Liver (tissue), 9 donors: ENCODE data around the gene TSTD1. TPM values are rescaled to one million over a fixed set of nuclear protein-coding genes. Genes with fewer than 3 reads are reported as not detected.

Experiments used
- DNase-seq: peaks from one replicate; pipeline ENCODE4 v3.0.0-alpha.2; 2017; ENCODE audit warnings: low spot score
- H3K27ac ChIP-seq, 2 donors: one replicate each; pipeline ENCODE4 v1.7.0; 2013; ENCODE audit warnings: inconsistent platforms in 2 of 2, low read length in 2 of 2, control low read depth in 1 of 2, low read depth in 1 of 2, mild to moderate bottlenecking in 1 of 2
- H3K27me3 ChIP-seq, 4 donors: one replicate each; pipeline versions ENCODE4 v1.6.1 to v1.7.0; 2013; ENCODE audit warnings: low read length in 3 of 4, inconsistent platforms in 1 of 4, mild to moderate bottlenecking in 1 of 4, moderate library complexity in 1 of 4; ENCODE audit not compliant: control insufficient read depth in 4 of 4, insufficient read depth in 4 of 4
- H3K36me3 ChIP-seq, 4 donors: one replicate each; pipeline versions ENCODE4 v1.6.1 to v1.7.0; 2013; ENCODE audit warnings: low read length in 3 of 4, mild to moderate bottlenecking in 3 of 4, low read depth in 1 of 4, moderate library complexity in 1 of 4; ENCODE audit not compliant: control insufficient read depth in 4 of 4, insufficient read depth in 3 of 4
- H3K4me1 ChIP-seq, 4 donors: one replicate each; pipeline versions ENCODE4 v1.6.1 to v1.7.0; 2013; ENCODE audit warnings: low read length in 3 of 4, mild to moderate bottlenecking in 3 of 4, moderate library complexity in 1 of 4; ENCODE audit not compliant: control insufficient read depth in 4 of 4, insufficient read depth in 4 of 4
- H3K4me3 ChIP-seq, 3 donors: one replicate each; pipeline versions ENCODE4 v1.6.1 to v1.7.0; 2013; ENCODE audit warnings: low read length in 3 of 3, control low read depth in 1 of 3, low read depth in 1 of 3, mild to moderate bottlenecking in 1 of 3
- H3K9ac ChIP-seq, 2 donors: one replicate each; pipeline ENCODE4 v1.7.0; 2013; ENCODE audit warnings: low read length in 2 of 2, mild to moderate bottlenecking in 2 of 2, moderate library complexity in 2 of 2, control low read depth in 1 of 2, low read depth in 1 of 2
- H3K9me3 ChIP-seq, 4 donors: one replicate each; pipeline versions ENCODE4 v1.6.1 to v1.7.0; 2013; ENCODE audit warnings: low read length in 3 of 4; ENCODE audit not compliant: control insufficient read depth in 4 of 4
- EGR1 ChIP-seq, 2 donors: IDR thresholded peaks; 2 replicates each; pipeline ENCODE4 v1.6.1; 2016 to 2018; ENCODE audit warnings: antibody characterized with exemption in 2 of 2, low read depth in 2 of 2
- FOXA1 ChIP-seq: IDR thresholded peaks from 2 replicates; pipeline ENCODE4 v1.6.1; 2016; ENCODE audit warnings: antibody characterized with exemption
- FOXA2 ChIP-seq: IDR thresholded peaks from 2 replicates; pipeline ENCODE4 v1.6.1; 2016; ENCODE audit warnings: antibody characterized with exemption
- GABPA ChIP-seq, 2 donors: IDR thresholded peaks in 1 of 2; conservative IDR thresholded peaks in 1 of 2; 2 replicates each; pipeline ENCODE4 v1.6.1; 2016; ENCODE audit warnings: antibody characterized with exemption in 2 of 2, mild to moderate bottlenecking in 1 of 2, moderate library complexity in 1 of 2
- HNF4A ChIP-seq, 2 donors: conservative IDR thresholded peaks; 2 replicates each; pipeline ENCODE4 v1.6.1; 2016; ENCODE audit warnings: antibody characterized with exemption in 2 of 2, mild to moderate bottlenecking in 2 of 2
- HNF4G ChIP-seq: IDR thresholded peaks from 2 replicates; pipeline ENCODE4 v1.6.1; 2016; ENCODE audit warnings: antibody characterized with exemption
- JUND ChIP-seq, 2 donors: IDR thresholded peaks; 2 replicates each; pipeline ENCODE4 v1.6.1; 2016; ENCODE audit warnings: antibody characterized with exemption in 2 of 2
- NR2F2 ChIP-seq: IDR thresholded peaks from 2 replicates; pipeline ENCODE4 v1.6.1; 2016; ENCODE audit warnings: antibody characterized with exemption
- RAD21 ChIP-seq, 2 donors: IDR thresholded peaks; 2 replicates each; pipeline ENCODE4 v1.6.1; 2016; ENCODE audit warnings: antibody characterized with exemption in 2 of 2, mild to moderate bottlenecking in 2 of 2
- SP1 ChIP-seq: IDR thresholded peaks from 2 replicates; pipeline ENCODE4 v1.6.1; 2018; ENCODE audit warnings: antibody characterized with exemption, mild to moderate bottlenecking
- TAF1 ChIP-seq: conservative IDR thresholded peaks from 2 replicates; pipeline ENCODE4 v1.6.1; 2016; ENCODE audit warnings: antibody characterized with exemption, mild to moderate bottlenecking
- YY1 ChIP-seq: IDR thresholded peaks from 2 replicates; pipeline ENCODE4 v1.6.1; 2016; ENCODE audit warnings: antibody characterized with exemption, mild to moderate bottlenecking
- WGBS: extraction: QIAGEN DNeasy Blood & Tissue Kit; methylation state at CpG from one replicate; pipeline ENCODE4 v1.1.7; 2013; 5-methylcytosine and 5-hydroxymethylcytosine counted together
- polyA plus RNA-seq, 2 donors: library from polyadenylated mRNA; stranded (reverse) in 1 of 2; unstranded in 1 of 2; fragments of 200-250 nt in 1 of 2; fragments of >200 nt in 1 of 2; fragmentation: Nextera tagmentation in 1 of 2; extraction: Ambion mirVana in 1 of 2; gene quantifications; one replicate each; pipeline versions ENCODE4 v1.2.1 to v1.2.3, GENCODE V29; 2013 to 2015
- total RNA-seq, 2 donors: library from RNA; depleted of rRNA; stranded (reverse); fragments of >200 nt; gene quantifications; one replicate each; pipeline ENCODE4 v1.2.3, GENCODE V29; 2014
- TF ChIP-seq, protein P1 (sequence below): IDR thresholded peaks from 2 replicates; pipeline ENCODE4 v1.6.1; 2016; ENCODE audit warnings: antibody characterized with exemption
- TF ChIP-seq, protein P2 (sequence below): IDR thresholded peaks from 2 replicates; pipeline ENCODE4 v1.6.1; 2016; ENCODE audit warnings: antibody characterized with exemption
- TF ChIP-seq, protein P3 (sequence below): fragments of 150-350 bp; IDR thresholded peaks from 2 replicates; pipeline ENCODE4 v1.5.1; 2017; ENCODE audit warnings: improper control_type of control experiment, low read depth, low read length; ENCODE audit not compliant: missing input control
- TF ChIP-seq, protein P4 (sequence below): IDR thresholded peaks from 2 replicates; pipeline ENCODE4 v1.6.1; 2016; ENCODE audit warnings: antibody characterized with exemption, mild to moderate bottlenecking
- TF ChIP-seq, protein P5 (sequence below): IDR thresholded peaks from 2 replicates; pipeline ENCODE4 v1.6.1; 2016; ENCODE audit warnings: antibody characterized with exemption
- donor health status: healthy.
- donor health status: healthy.
- donor health status: healthy.
- donor health status: healthy.
- donor health status: healthy.

Gene TSTD1
- total and polyA plus RNA-seq, 4 donors, result 10.9 to 67.5 (median 34.8) TPM

DNA sequence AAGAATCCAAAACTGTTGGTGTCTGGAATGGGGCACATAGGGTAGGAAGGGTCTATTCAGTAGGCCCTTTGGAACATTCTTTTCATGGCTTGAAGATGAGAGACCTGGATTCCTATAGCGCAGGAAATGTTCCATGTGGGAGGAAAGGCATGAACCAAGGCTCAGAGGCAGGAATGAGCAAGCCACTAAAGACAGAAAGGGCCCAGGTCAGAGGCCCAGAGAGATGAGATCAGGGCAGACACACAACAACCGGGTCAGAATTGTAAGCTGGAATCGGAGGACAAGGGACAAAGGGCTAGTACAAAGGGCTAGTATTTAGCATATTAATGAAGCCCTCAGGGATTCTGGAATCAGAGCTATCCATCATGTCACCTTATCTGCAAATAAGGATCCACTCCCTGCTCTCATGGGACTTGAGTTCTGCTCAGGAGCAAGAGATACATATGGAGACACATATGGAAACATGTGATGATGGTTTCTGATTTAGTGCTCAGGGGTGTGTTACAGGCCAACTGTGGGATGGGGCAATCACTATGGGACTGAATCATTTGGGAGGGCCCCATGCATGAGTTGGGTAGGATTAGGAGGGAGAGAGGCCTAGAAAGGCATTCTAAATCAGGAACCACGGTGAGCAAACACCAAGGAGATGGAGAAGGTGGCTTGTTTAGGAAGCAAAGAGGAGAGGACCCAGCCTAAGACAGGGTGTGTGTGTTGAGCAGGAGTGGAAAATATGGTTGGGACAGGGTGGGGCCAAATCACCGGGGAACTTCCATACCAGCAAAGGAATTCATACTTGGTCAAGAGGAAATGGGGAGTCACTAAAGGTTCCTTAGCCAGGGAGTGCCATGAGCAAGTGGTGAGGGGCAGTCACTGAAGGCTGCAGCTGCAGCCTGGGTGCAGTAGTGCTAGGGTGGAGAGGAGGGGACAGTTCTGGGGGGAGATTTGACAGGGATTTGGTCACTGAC, 42.0 kb upstream of the TSTD1 start (continued):
- TF ChIP-seq, protein P1, sequence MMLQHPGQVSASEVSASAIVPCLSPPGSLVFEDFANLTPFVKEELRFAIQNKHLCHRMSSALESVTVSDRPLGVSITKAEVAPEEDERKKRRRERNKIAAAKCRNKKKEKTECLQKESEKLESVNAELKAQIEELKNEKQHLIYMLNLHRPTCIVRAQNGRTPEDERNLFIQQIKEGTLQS, result no peak
- TF ChIP-seq YY1 (no peak), TAF1 (no peak), FOXA1 (no peak), JUND (IDR thresholded peaks at IDR 0.05) (no peak), SP1 (no peak), HNF4G (no peak), GABPA (IDR thresholded peaks at IDR 0.05 in 1 of 2, conservative IDR thresholded peaks at IDR 0.05 in 1 of 2) (no peak)
- TF ChIP-seq, protein P2, sequence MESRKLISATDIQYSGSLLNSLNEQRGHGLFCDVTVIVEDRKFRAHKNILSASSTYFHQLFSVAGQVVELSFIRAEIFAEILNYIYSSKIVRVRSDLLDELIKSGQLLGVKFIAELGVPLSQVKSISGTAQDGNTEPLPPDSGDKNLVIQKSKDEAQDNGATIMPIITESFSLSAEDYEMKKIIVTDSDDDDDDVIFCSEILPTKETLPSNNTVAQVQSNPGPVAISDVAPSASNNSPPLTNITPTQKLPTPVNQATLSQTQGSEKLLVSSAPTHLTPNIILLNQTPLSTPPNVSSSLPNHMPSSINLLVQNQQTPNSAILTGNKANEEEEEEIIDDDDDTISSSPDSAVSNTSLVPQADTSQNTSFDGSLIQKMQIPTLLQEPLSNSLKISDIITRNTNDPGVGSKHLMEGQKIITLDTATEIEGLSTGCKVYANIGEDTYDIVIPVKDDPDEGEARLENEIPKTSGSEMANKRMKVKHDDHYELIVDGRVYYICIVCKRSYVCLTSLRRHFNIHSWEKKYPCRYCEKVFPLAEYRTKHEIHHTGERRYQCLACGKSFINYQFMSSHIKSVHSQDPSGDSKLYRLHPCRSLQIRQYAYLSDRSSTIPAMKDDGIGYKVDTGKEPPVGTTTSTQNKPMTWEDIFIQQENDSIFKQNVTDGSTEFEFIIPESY, result no peak

DNA sequence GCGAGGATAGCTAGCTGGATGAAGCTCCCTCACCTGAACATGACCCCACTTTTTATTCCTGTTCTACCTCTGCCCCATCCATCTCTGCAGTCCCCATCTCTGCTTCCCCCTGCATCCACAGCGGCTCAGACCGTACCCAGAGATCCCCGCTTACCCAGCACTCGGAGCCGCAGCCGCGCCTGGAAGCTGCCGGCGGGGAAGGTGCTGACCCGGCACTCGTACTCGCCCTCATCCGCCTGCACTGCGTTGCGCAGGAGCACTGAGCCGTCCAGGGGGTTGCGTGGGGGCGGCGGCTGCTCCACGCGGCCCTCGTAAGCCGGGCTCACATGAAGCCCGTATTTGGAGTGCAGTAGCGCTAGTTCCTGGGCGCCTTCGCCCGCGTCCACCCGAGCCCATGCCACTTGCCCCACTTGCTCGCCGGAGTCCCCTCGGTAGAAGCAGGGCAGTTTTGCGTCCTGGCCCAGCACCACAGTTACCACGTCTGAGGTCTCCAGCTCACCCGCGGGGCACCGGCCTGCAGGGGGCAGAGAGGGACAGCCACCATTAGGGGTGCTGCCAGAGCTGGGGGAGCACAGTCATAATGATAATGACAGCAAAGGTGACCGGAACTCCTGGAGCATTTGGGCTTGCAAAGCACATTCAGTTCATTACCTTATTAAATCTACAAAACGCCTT, 40.8 kb upstream of the TSTD1 start:
- H3K27me3 ChIP-seq, result no peaks in the 10 kb centered on the region
- 66% methylated on average over 41 of the region's 41 CpGs for WGBS
- no peak overlapping the region for H3K27ac ChIP-seq
- DNase-seq, result no peak
- no peaks in the 10 kb centered on the region for H3K4me1 ChIP-seq
- no peaks in the 10 kb centered on the region for H3K9me3 ChIP-seq
- TF ChIP-seq HNF4A (conservative IDR thresholded peaks at IDR 0.05) (no peak), NR2F2 (no peak), SP1 (no peak), RAD21 (IDR thresholded peaks at IDR 0.05) (no peak), FOXA2 (no peak), FOXA1 (no peak), YY1 (no peak), EGR1 (IDR thresholded peaks at IDR 0.05; ENCODE audit: low read depth in 2 of 2) (no peak)
- TF ChIP-seq, protein P3, sequence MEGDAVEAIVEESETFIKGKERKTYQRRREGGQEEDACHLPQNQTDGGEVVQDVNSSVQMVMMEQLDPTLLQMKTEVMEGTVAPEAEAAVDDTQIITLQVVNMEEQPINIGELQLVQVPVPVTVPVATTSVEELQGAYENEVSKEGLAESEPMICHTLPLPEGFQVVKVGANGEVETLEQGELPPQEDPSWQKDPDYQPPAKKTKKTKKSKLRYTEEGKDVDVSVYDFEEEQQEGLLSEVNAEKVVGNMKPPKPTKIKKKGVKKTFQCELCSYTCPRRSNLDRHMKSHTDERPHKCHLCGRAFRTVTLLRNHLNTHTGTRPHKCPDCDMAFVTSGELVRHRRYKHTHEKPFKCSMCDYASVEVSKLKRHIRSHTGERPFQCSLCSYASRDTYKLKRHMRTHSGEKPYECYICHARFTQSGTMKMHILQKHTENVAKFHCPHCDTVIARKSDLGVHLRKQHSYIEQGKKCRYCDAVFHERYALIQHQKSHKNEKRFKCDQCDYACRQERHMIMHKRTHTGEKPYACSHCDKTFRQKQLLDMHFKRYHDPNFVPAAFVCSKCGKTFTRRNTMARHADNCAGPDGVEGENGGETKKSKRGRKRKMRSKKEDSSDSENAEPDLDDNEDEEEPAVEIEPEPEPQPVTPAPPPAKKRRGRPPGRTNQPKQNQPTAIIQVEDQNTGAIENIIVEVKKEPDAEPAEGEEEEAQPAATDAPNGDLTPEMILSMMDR, result no peak
- TF ChIP-seq, protein P4, sequence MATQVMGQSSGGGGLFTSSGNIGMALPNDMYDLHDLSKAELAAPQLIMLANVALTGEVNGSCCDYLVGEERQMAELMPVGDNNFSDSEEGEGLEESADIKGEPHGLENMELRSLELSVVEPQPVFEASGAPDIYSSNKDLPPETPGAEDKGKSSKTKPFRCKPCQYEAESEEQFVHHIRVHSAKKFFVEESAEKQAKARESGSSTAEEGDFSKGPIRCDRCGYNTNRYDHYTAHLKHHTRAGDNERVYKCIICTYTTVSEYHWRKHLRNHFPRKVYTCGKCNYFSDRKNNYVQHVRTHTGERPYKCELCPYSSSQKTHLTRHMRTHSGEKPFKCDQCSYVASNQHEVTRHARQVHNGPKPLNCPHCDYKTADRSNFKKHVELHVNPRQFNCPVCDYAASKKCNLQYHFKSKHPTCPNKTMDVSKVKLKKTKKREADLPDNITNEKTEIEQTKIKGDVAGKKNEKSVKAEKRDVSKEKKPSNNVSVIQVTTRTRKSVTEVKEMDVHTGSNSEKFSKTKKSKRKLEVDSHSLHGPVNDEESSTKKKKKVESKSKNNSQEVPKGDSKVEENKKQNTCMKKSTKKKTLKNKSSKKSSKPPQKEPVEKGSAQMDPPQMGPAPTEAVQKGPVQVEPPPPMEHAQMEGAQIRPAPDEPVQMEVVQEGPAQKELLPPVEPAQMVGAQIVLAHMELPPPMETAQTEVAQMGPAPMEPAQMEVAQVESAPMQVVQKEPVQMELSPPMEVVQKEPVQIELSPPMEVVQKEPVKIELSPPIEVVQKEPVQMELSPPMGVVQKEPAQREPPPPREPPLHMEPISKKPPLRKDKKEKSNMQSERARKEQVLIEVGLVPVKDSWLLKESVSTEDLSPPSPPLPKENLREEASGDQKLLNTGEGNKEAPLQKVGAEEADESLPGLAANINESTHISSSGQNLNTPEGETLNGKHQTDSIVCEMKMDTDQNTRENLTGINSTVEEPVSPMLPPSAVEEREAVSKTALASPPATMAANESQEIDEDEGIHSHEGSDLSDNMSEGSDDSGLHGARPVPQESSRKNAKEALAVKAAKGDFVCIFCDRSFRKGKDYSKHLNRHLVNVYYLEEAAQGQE, result no peak
- TF ChIP-seq, protein P5, sequence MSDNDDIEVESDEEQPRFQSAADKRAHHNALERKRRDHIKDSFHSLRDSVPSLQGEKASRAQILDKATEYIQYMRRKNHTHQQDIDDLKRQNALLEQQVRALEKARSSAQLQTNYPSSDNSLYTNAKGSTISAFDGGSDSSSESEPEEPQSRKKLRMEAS, result no peak
- TF ChIP-seq, protein P2, result no peak
- TF ChIP-seq, protein P1, result no peak
- no peak overlapping the region for H3K4me3 ChIP-seq
- no peaks in the 10 kb centered on the region for H3K36me3 ChIP-seq
- H3K9ac ChIP-seq, result no peak overlapping the region
